AG08396 (cell line): ENCODE results near the gene TBL1XR1.

Source experiments
- DNase-seq: peaks from one replicate; pipeline ENCODE4 v3.0.0; 2012; ENCODE audit warnings: low spot score, mixed read lengths

The TBL1XR1 gene

GRCh38 chr3:177061369-177061768 lies 135.9 kb downstream of the TBL1XR1 start:
- no peak for DNase-seq

- DNase-seq = no peak
Observed at GRCh38 chr3:177060492-177060891, 136.8 kb downstream of the TBL1XR1 start.

- DNase-seq = no peak
Observed at GRCh38 chr3:177058648-177059047, 138.6 kb downstream of the TBL1XR1 start.

- no peak for DNase-seq
Observed at GRCh38 chr3:177057768-177058167, 139.5 kb downstream of the TBL1XR1 start.

- DNase-seq = no peak
Observed at GRCh38 chr3:177056927-177057326, 140.4 kb downstream of the TBL1XR1 start.

GRCh38 chr3:177055605-177056571 lies 141.4 kb downstream of the TBL1XR1 start:
- DNase-seq = no peak

- no peak for DNase-seq
Observed at GRCh38 chr3:177053107-177053506, 144.2 kb downstream of the TBL1XR1 start.

GRCh38 chr3:177051411-177051810 lies 145.9 kb downstream of the TBL1XR1 start:
- DNase-seq = no peak

- no peak for DNase-seq
Observed at GRCh38 chr3:177050501-177051237, 146.6 kb downstream of the TBL1XR1 start.

GRCh38 chr3:177045767-177046166 lies 151.5 kb downstream of the TBL1XR1 start:
- DNase-seq = no peak

GRCh38 chr3:177045222-177045621 lies 152.1 kb downstream of the TBL1XR1 start:
- no peak for DNase-seq

GRCh38 chr3:177041730-177042551 lies 155.3 kb downstream of the TBL1XR1 start:
- no peak for DNase-seq

GRCh38 chr3:177041021-177041729 lies 156.1 kb downstream of the TBL1XR1 start:
- peak; percentile 10 for DNase-seq

- DNase-seq = no peak
Observed at GRCh38 chr3:177039490-177040274, 157.6 kb downstream of the TBL1XR1 start.

- DNase-seq = no peak
Observed at GRCh38 chr3:177037241-177037640, 160.0 kb downstream of the TBL1XR1 start.

- no peak for DNase-seq
Observed at GRCh38 chr3:177035676-177036075, 161.6 kb downstream of the TBL1XR1 start.

- no peak for DNase-seq
Observed at GRCh38 chr3:177034832-177035475, 162.3 kb downstream of the TBL1XR1 start.

- DNase-seq = no peak
Observed at GRCh38 chr3:177026505-177027277, 170.6 kb downstream of the TBL1XR1 start.

- no peak for DNase-seq
Observed at GRCh38 chr3:177015881-177016280, 181.4 kb downstream of the TBL1XR1 start.
